SK-N-SH treated with all-trans-retinoic acid at 6 μM for 48 hours (cell line): ENCODE results near the gene RBMS1.

ENCODE experiments used
- ARNTL ChIP-seq: fragments of 450-650 bp; formaldehyde crosslinking; IDR thresholded peaks from 2 replicates; pipeline ENCODE4 v1.5.0; 2020; ENCODE audit warnings: low read depth, mild to moderate bottlenecking, moderate library complexity, borderline replicate concordance
- OSR1 ChIP-seq: fragments of 250-450 bp; sonication (Bioruptor Pico); IDR thresholded peaks from 2 replicates; pipeline ENCODE4 v1.8.0; 2022; ENCODE audit warnings: moderate library complexity, mild to moderate bottlenecking, inconsistent platforms
- RARB ChIP-seq: fragments of 250-450 bp; sonication (Bioruptor Pico); IDR thresholded peaks from 2 replicates; pipeline ENCODE4 v1.8.0; 2021; ENCODE audit warnings: mild to moderate bottlenecking, moderate library complexity
- TCF4 ChIP-seq: fragments of 250-450 bp; sonication (Bioruptor Pico); IDR thresholded peaks from 2 replicates; pipeline ENCODE4 v1.8.0; 2021; ENCODE audit warnings: mild to moderate bottlenecking, moderate library complexity, borderline replicate concordance
- TOX ChIP-seq: fragments of 250-450 bp; sonication (Bioruptor Pico); IDR thresholded peaks from 2 replicates; pipeline ENCODE4 v1.8.0; 2021; ENCODE audit warnings: mild to moderate bottlenecking, moderate library complexity, borderline replicate concordance
- ZC3H10 ChIP-seq: fragments of 250-450 bp; sonication (Bioruptor Pico); IDR thresholded peaks from 2 replicates; pipeline ENCODE4 v1.5.1; 2021; ENCODE audit warnings: mild to moderate bottlenecking, moderate library complexity
- ZFP30 ChIP-seq: fragments of 450-650 bp; formaldehyde crosslinking; IDR thresholded peaks from 2 replicates; pipeline ENCODE4 v1.5.0; 2022; ENCODE audit warnings: mild to moderate bottlenecking, moderate library complexity
- ZNF70 ChIP-seq: fragments of 450-650 bp; formaldehyde crosslinking; IDR thresholded peaks from 2 replicates; pipeline ENCODE4 v1.5.0; 2020; ENCODE audit warnings: mild to moderate bottlenecking, moderate library complexity
- ZNF8 ChIP-seq: fragments of 450-650 bp; formaldehyde crosslinking; IDR thresholded peaks from 2 replicates; pipeline ENCODE4 v1.5.0; 2020; ENCODE audit warnings: mild to moderate bottlenecking, moderate library complexity
- TF ChIP-seq, protein P1 (sequence below): fragments of 250-450 bp; sonication (Bioruptor Pico); IDR thresholded peaks from 2 replicates; pipeline ENCODE4 v1.5.1; 2020; ENCODE audit warnings: low read depth, mild to moderate bottlenecking, moderate library complexity
- TF ChIP-seq, protein P2 (sequence below): fragments of 250-450 bp; sonication (Bioruptor Pico); IDR thresholded peaks from 2 replicates; pipeline ENCODE4 v1.8.0; 2020; ENCODE audit warnings: mild to moderate bottlenecking, moderate library complexity, borderline replicate concordance

DNA sequence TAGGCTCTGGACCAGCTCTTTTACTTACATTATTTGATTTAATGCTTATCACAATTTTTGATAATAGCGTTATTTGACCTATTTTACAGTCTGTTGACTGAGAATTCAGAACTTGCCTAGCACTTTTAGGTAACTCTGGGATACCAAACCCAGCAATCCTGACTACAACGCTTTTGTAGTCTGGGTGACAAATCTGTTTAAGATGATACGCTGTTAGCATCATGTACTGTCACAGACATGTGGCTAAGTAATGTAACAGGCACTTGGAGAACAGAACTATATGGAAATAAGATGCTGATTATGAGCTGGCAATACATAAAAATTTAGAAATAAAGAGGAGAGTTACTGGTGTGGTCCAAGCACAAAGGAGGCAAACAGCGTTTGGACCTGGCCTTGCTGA, 130.6 kb downstream of the RBMS1 start:
- TF ChIP-seq ZFP30 (CRISPR knock-in tag), result no peak
- TF ChIP-seq TOX (CRISPR knock-in tag), result no peak
- TF ChIP-seq ZNF8 (CRISPR knock-in tag), result no peak
- TF ChIP-seq TCF4 (CRISPR knock-in tag), result no peak
- no peak for TF ChIP-seq OSR1 (CRISPR knock-in tag)
- TF ChIP-seq, protein P1, sequence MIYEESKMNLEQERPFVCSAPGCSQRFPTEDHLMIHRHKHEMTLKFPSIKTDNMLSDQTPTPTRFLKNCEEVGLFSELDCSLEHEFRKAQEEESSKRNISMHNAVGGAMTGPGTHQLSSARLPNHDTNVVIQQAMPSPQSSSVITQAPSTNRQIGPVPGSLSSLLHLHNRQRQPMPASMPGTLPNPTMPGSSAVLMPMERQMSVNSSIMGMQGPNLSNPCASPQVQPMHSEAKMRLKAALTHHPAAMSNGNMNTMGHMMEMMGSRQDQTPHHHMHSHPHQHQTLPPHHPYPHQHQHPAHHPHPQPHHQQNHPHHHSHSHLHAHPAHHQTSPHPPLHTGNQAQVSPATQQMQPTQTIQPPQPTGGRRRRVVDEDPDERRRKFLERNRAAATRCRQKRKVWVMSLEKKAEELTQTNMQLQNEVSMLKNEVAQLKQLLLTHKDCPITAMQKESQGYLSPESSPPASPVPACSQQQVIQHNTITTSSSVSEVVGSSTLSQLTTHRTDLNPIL (CRISPR knock-in tag), result no peak
- no peak for TF ChIP-seq ZC3H10 (CRISPR knock-in tag)
- TF ChIP-seq ZNF70 (CRISPR knock-in tag), result no peak
- no peak for TF ChIP-seq RARB (CRISPR knock-in tag)
- TF ChIP-seq, protein P2, sequence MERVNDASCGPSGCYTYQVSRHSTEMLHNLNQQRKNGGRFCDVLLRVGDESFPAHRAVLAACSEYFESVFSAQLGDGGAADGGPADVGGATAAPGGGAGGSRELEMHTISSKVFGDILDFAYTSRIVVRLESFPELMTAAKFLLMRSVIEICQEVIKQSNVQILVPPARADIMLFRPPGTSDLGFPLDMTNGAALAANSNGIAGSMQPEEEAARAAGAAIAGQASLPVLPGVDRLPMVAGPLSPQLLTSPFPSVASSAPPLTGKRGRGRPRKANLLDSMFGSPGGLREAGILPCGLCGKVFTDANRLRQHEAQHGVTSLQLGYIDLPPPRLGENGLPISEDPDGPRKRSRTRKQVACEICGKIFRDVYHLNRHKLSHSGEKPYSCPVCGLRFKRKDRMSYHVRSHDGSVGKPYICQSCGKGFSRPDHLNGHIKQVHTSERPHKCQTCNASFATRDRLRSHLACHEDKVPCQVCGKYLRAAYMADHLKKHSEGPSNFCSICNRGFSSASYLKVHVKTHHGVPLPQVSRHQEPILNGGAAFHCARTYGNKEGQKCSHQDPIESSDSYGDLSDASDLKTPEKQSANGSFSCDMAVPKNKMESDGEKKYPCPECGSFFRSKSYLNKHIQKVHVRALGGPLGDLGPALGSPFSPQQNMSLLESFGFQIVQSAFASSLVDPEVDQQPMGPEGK (CRISPR knock-in tag), result no peak
- no peak for TF ChIP-seq ARNTL (CRISPR knock-in tag)
